B cell (primary cell): ENCODE data around the gene CUEDC2. TPM values are rescaled to one million over a fixed set of nuclear protein-coding genes. Genes with fewer than 3 reads are reported as not detected.
"Not testable (repeated sequence)": the region's sequence is repeated elsewhere in the genome, so short reads cannot be mapped to it uniquely, and the experiment has no call there.

ENCODE experiments used
- ATAC-seq: fragments of 200-7000 bp; cut with Tn5 transposase; one replicate; pipeline ENCODE4 v1.10.0; 2021; ENCODE audit warnings: low read depth, mild to moderate bottlenecking, moderate number of reproducible peaks, moderate library complexity
- CTCF ChIA-PET: fragments of 350-600 bp; sonication (Branson Sonifier 250); formaldehyde crosslinking; loops from one replicate; lab custom pipeline; 2021; ENCODE audit warnings: antibody characterized with exemption, inconsistent platforms; lab: Charles Lee
- POLR2A ChIA-PET: fragments of 350-600 bp; sonication (Branson Sonifier 250); formaldehyde crosslinking; loops from one replicate; lab custom pipeline; 2021; ENCODE audit warnings: antibody characterized with exemption; lab: Charles Lee
- DNase-seq: peaks from one replicate; pipeline ENCODE4 v3.0.0; 2013
- H2AFZ ChIP-seq: 2 replicates; pipeline ENCODE4 v1.6.1; 2012; ENCODE audit warnings: mild to moderate bottlenecking, low read depth, low read length; ENCODE audit not compliant: insufficient read depth, poor library complexity, severe bottlenecking
- H3K27ac ChIP-seq, 2 donors: 1 replicate in 1 of 2; 2 replicates in 1 of 2; pipeline ENCODE4 v1.5.1; 2012 to 2013; ENCODE audit warnings: low read length in 2 of 2, mild to moderate bottlenecking in 2 of 2, moderate library complexity in 1 of 2
- H3K27me3 ChIP-seq, 4 experiments: fragments of 200-600 bp in 1 of 4; sonication (generic) in 1 of 4; replicated peaks in 1 of 4; 1 replicate in 2 of 4; 2 replicates in 2 of 4; pipeline versions ENCODE4 v1.6.1 to v1.7.0; 2013 to 2016; ENCODE audit warnings: low read length in 3 of 4, mild to moderate bottlenecking in 2 of 4, mixed read lengths in 1 of 4, moderate library complexity in 1 of 4; ENCODE audit not compliant: insufficient read depth in 4 of 4, control insufficient read depth in 3 of 4; ENCODE audit errors: control extremely low read depth in 1 of 4
- H3K36me3 ChIP-seq, 2 experiments: replicated peaks in 1 of 2; 1 replicate in 1 of 2; 2 replicates in 1 of 2; pipeline versions ENCODE4 v1.6.1 to v1.7.1; 2013; ENCODE audit warnings: low read length in 1 of 2; ENCODE audit not compliant: insufficient read depth in 2 of 2, control insufficient read depth in 1 of 2; ENCODE audit errors: control extremely low read depth in 1 of 2, extremely low read depth in 1 of 2
- H3K4me1 ChIP-seq, 2 donors: fragments of 200-600 bp in 1 of 2; sonication (generic) in 1 of 2; 1 replicate in 1 of 2; 2 replicates in 1 of 2; pipeline versions ENCODE4 v1.5.1 to v1.6.1; 2013 to 2017; ENCODE audit warnings: low read length in 2 of 2; ENCODE audit not compliant: control insufficient read depth in 2 of 2, insufficient read depth in 2 of 2
- H3K4me2 ChIP-seq: replicated peaks from 2 replicates; pipeline ENCODE3; 2012; ENCODE audit warnings: mild to moderate bottlenecking, low read depth, low read length; ENCODE audit not compliant: poor library complexity, severe bottlenecking
- H3K4me3 ChIP-seq, 5 experiments: fragments of 200-600 bp in 1 of 5; sonication (generic) in 1 of 5; 1 replicate in 3 of 5; 2 replicates in 2 of 5; pipeline versions ENCODE4 v1.5.1 to v1.7.0; 2011 to 2016; ENCODE audit warnings: low read length in 4 of 5, mild to moderate bottlenecking in 4 of 5, low read depth in 2 of 5, control low read depth in 1 of 5, moderate library complexity in 1 of 5; ENCODE audit not compliant: insufficient read depth in 1 of 5; ENCODE audit errors: control extremely low read depth in 1 of 5, extremely low read depth in 1 of 5
- H3K79me2 ChIP-seq: fragments of 200-600 bp; sonication (generic); one replicate; pipeline ENCODE4 v1.6.0; 2016; ENCODE audit warnings: low read length; ENCODE audit not compliant: control insufficient read depth, insufficient read depth
- H3K9ac ChIP-seq: fragments of 200-600 bp; sonication (generic); 2 replicates; pipeline ENCODE4 v1.6.1; 2017; ENCODE audit warnings: mild to moderate bottlenecking, low read length, moderate library complexity
- H3K9me3 ChIP-seq, 3 donors: one replicate each; pipeline versions ENCODE4 v1.6.1 to v1.7.1; 2013; ENCODE audit warnings: low read length in 2 of 3; ENCODE audit not compliant: control insufficient read depth in 2 of 3, insufficient read depth in 1 of 3; ENCODE audit errors: control extremely low read depth in 1 of 3
- H4K20me1 ChIP-seq: 2 replicates; pipeline ENCODE4 v1.6.0; 2012; ENCODE audit warnings: mild to moderate bottlenecking, low read length; ENCODE audit not compliant: insufficient read depth, control insufficient read depth, poor library complexity, severe bottlenecking
- H3K27ac Mint-ChIP-seq: one replicate; pipeline ENCODE4 v1.8.0; 2021; ENCODE audit warnings: mixed read lengths
- H3K27me3 Mint-ChIP-seq: one replicate; pipeline ENCODE4 v1.8.0; 2021; ENCODE audit warnings: mixed read lengths
- H3K4me1 Mint-ChIP-seq: one replicate; pipeline ENCODE4 v1.8.0; 2021; ENCODE audit warnings: mixed read lengths
- H3K4me3 Mint-ChIP-seq: one replicate; pipeline ENCODE4 v1.8.0; 2021; ENCODE audit warnings: mixed read lengths
- H3K9me3 Mint-ChIP-seq: one replicate; pipeline ENCODE4 v1.8.0; 2022; ENCODE audit warnings: mixed read lengths; ENCODE audit not compliant: insufficient read depth
- CTCF ChIP-seq: fragments of 200-600 bp; IDR thresholded peaks from one replicate; pipeline ENCODE4 v1.8.0; 2022; ENCODE audit warnings: antibody characterized with exemption, mild to moderate bottlenecking
- EZH2 ChIP-seq: IDR thresholded peaks from 2 replicates; pipeline ENCODE4 v1.6.1; 2012; ENCODE audit warnings: borderline replicate concordance, low read depth, mild to moderate bottlenecking, moderate library complexity, low read length; ENCODE audit not compliant: insufficient read depth, poor library complexity, severe bottlenecking
- whole genome bisulfite sequencing: methylation state at CpG from one replicate; pipeline ENCODE4 v1.1.5; 2013; ENCODE audit warnings: missing lambda C conversion rate; ENCODE audit not compliant: insufficient coverage; 5-methylcytosine and 5-hydroxymethylcytosine counted together
- intact Hi-C: fragments of 100-400 bp; cut with micrococcal nuclease; formaldehyde crosslinking; loops from one replicate; pipeline ENCODE4 v1.10.0; 2022
- polyA plus RNA-seq: library from polyadenylated mRNA; depleted of rRNA; stranded (reverse); fragments of >200 nt; gene quantifications from 2 replicates; pipeline ENCODE4 v1.2.3, GENCODE V29; 2012
- total RNA-seq, 2 donors: library from RNA; stranded (reverse); fragments of 120-200 nt in 1 of 2; gene quantifications; 1 replicate in 1 of 2; 2 replicates in 1 of 2; pipeline versions ENCODE4 v1.2.3 to v1.2.4, GENCODE V29; 2013 to 2022

Gene CUEDC2
- total and polyA plus RNA-seq, 2 donors (not counting 1 experiment from before 2014, with no cell fraction given) = 35.6 to 49.4 TPM

GRCh38 chr10:102454662-102455487, 22.5 kb upstream of the CUEDC2 start:
- H3K27me3 Mint-ChIP-seq, POLR2A ChIA-PET, H3K4me3 Mint-ChIP-seq, H3K27ac ChIP-seq, ATAC-seq, H3K27ac Mint-ChIP-seq, H3K9me3 Mint-ChIP-seq, H3K27me3 ChIP-seq, H2AFZ ChIP-seq, intact Hi-C loops, H3K9ac ChIP-seq, H3K4me2 ChIP-seq, H3K4me3 ChIP-seq, H3K4me1 ChIP-seq, H3K9me3 ChIP-seq, DNase-seq, CTCF ChIA-PET: not testable (repeated sequence)
- WGBS = 93% methylated on average over 10 of the region's 13 CpGs
- H4K20me1 ChIP-seq = peaks cover 13% of the 10 kb centered on the region
- H3K36me3 ChIP-seq = peaks cover 0 to 20% of the 10 kb centered on the region in 2 experiments
- H3K4me1 Mint-ChIP-seq = peaks cover 12% of the 10 kb centered on the region
- peaks cover 11% of the 10 kb centered on the region for H3K79me2 ChIP-seq

GRCh38 chr10:102453502-102453901, 21.1 kb upstream of the CUEDC2 start:
- peak overlapping the region; percentile 46 for H3K27ac Mint-ChIP-seq

More at GRCh38 chr10:102453502-102453901, 21.1 kb upstream of the CUEDC2 start:
- H3K4me1 Mint-ChIP-seq = peaks cover 19% of the 10 kb centered on the region
- ChIA-PET CTCF (interaction anchor here (3.9 to 6.2 kb wide), 2 partner anchors 8 to 59 kb away, joined by 30 to 32 read pairs; partner anchors contain the start of gene NFKB2), POLR2A (interaction anchor here (1.0 kb wide), 1 partner anchor 8 kb away, joined by 4 read pairs; no protein-coding TSS in a partner anchor)
- no peak overlapping the region for H3K4me3 Mint-ChIP-seq
- H3K79me2 ChIP-seq = peaks cover 10% of the 10 kb centered on the region
- peaks cover 0 to 20% of the 10 kb centered on the region in 2 experiments for H3K36me3 ChIP-seq
- peaks cover 13% of the 10 kb centered on the region for H4K20me1 ChIP-seq
- H3K4me1 ChIP-seq = peaks cover 12 to 15% of the 10 kb centered on the region in 2 donors
- H3K27ac ChIP-seq = no peak overlapping the region
- no peak overlapping the region for H2AFZ ChIP-seq
- DNase-seq = no peak
- intact Hi-C loops = no loop called here
- H3K9me3 ChIP-seq = no peaks in the 10 kb centered on the region
- no peak for ATAC-seq
- no peaks in the 10 kb centered on the region for H3K27me3 Mint-ChIP-seq
- H3K4me3 ChIP-seq = no peak overlapping the region
- H3K4me2 ChIP-seq = no peak overlapping the region
- WGBS = 98% methylated on average over 5 of the region's 5 CpGs
- no peak overlapping the region for H3K9ac ChIP-seq
- H3K27me3 ChIP-seq = no peaks in the 10 kb centered on the region
- H3K9me3 Mint-ChIP-seq = no peaks in the 10 kb centered on the region
- TF ChIP-seq EZH2 = no peak
- no peak for TF ChIP-seq CTCF
